IPS-NIHi7 (cell line): ENCODE results near the gene POGLUT3.

Source experiments
- DNase-seq: peaks from one replicate; pipeline ENCODE4 v3.0.0; 2012; ENCODE audit warnings: mixed read lengths; ENCODE audit errors: extremely low spot score

The POGLUT3 gene

DNA sequence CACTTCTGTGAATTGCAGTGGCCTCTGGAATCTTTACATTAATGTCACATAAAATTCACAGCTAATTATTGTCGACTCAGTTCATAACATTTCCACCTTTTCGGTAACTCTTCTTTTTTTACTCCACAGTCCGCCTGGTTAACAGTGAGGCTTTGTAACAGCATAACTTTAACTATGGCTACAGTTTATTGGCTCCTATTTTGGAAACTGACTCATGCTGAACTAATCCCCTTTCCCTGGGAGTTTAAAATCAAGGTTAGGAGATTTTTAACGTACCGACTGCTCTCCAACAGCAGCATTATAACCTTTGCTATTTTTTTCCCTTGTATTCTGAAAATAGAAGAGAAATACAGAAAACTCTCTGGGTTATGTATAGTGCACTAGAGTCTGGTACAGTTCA, 3.2 kb upstream of the POGLUT3 start:
- no peak for DNase-seq

- no peak for DNase-seq
Measured at GRCh38 chr11:108500721-108501120, 2.5 kb upstream of the POGLUT3 start.

GRCh38 chr11:108500169-108500568, 2.0 kb upstream of the POGLUT3 start:
- no peak for DNase-seq

GRCh38 chr11:108498816-108499408, 728 bp upstream of the POGLUT3 start:
- DNase-seq, result no peak

DNA sequence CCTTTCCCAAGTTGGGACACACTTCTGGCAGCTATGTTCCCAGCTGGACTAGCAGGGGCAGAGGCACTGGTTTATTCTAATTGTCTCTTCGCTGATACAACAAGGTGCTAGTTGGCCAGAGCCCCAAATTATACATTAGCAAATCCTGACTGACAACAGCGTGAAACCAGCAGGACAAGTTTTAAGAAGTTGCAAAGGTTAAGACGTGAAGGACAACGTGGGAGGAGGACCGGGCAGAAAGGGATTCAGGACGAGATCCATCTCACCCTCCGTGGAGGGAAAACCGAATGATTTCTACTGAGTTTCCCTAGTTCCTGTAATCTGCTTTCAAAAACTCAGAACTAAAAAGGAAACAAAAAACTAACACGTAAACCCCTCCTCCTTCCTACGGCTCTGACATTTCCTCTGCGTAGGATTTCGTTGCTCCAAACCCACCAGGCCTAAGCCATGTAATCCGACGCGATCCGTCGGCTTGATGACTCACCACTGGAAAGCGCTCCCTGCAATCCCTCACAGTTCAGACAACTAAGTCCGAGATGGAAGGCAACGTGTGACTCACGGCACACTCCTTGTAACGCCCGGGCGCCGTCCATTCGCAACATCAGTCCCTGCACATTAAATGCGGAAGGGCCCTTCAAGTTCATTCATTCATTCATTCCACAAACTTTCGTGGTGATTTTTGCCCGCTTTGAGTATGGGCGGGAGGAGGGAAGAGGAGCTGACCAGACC, 703 bp downstream of the POGLUT3 start:
- DNase-seq, result peak; percentile 88

DNA sequence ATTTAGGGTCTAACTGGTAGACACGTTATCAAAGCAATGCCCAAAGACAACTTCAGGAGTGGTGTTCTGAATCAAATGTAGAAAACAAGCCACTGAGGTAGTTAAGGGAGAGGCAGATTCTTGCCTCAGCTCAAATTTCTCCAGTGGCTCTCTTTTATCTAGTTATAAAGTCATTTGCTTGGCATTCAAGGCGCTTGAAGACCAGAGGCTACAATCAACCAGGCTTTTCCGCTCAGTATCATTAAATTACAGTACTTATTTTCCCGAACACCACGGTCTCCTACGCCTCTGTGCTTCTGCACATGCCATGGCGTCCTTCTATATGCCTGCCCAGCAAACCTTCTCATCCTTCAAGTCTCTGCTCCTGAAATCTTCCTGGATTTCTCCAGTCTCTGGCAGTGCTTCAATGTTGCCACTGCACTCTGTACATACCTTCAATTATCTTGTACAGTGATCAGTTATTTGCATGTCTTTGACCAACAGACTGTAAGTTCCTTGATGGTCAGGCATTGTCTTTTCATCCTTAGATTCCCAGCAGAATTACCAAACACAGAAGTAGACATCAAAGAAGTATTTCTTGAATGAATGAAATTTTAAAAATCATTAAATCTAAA, 1.4 kb downstream of the POGLUT3 start:
- DNase-seq, result no peak

GRCh38 chr11:108495326-108495725, 2.9 kb downstream of the POGLUT3 start:
- no peak for DNase-seq

GRCh38 chr11:108494182-108494581, 4.0 kb downstream of the POGLUT3 start:
- no peak for DNase-seq

DNA sequence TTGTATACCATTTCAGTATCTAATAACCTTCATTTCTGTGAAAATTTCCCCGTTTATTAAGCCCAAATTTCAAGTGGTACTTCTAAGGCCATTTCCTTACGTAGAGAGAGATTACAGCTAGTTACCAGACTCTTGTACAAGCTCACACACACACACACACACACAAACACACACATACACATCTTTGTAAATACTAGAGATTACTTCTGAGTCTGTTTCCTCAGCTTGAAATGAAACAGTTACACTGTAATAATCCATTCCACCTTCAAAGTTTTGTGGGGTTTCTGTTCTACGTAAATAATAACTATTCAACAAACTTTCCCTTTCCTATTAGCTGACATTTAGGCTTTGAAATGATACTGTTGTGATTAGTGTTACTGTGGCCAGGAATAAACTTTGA, 6.2 kb downstream of the POGLUT3 start:
- DNase-seq, result no peak

DNA sequence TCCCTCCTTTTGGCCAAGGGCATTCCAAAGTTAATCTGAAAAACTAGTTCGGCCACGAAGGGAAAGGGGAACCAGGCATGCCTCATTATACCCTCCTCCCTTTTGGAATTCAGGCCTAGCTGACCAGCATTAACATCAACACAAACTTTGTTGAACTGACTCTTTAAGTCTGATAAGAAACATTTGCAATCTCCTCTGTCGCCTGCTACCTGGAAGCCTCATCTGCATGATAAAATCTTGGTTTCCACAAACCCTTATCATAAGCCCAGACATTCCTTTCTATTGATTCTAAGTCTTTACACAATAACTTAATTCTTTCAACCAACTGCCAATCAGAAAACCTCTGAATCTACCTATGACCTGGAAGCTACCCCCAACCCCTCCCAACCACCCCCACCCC, 11.4 kb downstream of the POGLUT3 start:
- DNase-seq, result no peak

DNA sequence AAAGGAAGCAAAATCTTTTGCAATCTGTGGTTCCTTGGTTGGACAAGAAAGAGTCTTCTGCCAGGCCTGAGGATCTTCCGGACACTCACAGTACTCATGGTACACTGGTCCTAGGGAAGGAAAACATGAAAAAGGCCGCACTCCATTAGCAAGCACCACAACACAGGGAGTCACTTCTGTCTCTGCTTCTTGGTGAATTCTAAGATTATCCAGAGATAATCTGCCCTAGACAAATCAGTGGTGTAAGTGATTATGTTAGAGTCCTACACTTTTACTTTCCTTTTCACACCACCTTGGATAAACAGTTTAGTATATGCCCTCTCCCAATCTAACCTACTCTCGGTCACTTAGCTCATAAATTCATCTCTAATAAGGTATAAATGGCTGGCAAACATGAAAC, 11.9 kb downstream of the POGLUT3 start:
- DNase-seq, result no peak

GRCh38 chr11:108483163-108483562, 15.0 kb downstream of the POGLUT3 start:
- no peak for DNase-seq

GRCh38 chr11:108474664-108475463, 23.3 kb downstream of the POGLUT3 start:
- no peak for DNase-seq

DNA sequence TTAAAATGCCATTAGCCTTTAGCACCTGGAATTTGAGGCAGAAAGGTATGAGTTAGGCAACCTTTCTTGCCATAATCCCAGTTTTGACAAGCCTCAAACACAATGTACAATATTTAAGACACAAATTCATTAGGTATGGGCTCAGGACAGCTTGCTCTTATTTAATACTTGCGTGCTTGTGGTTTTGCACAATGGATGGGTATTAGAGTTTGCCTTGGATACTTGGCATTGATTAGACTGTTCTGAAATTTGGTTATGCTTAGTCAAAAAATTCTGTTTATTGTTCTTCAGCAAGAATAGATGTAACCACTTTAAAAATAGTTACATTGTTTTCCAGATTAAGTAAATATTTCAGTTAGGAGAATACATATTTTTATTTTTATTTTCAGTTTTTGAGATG, 25.5 kb downstream of the POGLUT3 start:
- DNase-seq, result no peak

DNA sequence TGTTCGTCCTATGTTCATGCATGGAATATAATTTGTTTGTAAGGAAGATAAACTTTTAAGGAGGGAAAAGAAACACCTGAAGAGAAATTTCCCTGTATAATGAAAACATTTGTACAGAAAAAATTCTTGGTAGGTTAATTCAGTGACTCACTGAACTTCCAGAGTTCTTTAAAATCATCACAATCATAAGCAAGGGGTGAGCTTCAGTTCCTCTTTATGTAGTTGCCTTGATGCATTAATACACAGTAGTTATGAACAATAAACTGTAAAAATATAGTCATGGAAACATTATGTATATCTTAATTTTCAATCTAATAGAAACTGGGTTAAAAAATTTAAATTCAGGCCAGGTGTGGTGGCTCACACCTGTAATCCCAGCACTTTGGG, 29.7 kb downstream of the POGLUT3 start:
- DNase-seq, result no peak

DNA sequence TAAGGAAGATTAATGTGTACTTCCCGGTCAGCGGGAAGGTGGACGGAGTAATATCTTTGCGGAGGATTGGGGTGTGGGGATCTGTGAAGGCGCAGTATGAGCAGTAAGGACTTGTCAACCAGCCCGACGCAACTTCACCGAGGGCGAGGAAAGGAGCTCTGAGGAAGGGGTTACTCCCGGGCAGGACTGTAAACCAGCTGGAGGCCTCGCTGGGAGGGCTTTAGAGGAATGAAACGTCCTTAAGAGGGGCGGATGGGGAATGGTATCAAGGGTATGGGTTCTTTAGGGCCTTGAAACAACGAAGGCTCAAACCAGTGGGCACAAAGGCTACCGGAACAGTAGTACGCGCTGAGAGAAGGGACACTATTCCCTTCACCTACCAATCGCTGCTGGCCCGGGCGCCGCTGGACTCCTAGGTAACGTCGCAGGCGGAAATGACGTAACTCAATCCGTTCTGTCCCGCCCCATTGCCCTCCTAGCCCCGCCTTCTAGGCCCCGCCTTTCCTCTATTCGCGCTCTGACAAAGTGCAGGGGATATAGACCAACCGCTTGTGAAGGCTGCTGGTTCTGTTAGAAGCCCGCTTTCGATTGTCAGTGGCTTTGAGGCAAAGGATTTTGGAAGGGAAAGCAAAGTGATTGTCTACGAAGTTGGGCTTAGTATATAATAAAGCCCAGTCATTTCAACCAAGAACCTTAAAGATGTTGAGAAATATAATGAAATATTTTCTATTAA, 30.9 kb downstream of the POGLUT3 start, which contains the start of gene C11orf65:
TSS of gene C11orf65 (minus strand) at position 439 of the 733 bp plus-strand sequence. CDS start 5,970 bp downstream, outside the sequence.
- DNase-seq, result peak; percentile 96

DNA sequence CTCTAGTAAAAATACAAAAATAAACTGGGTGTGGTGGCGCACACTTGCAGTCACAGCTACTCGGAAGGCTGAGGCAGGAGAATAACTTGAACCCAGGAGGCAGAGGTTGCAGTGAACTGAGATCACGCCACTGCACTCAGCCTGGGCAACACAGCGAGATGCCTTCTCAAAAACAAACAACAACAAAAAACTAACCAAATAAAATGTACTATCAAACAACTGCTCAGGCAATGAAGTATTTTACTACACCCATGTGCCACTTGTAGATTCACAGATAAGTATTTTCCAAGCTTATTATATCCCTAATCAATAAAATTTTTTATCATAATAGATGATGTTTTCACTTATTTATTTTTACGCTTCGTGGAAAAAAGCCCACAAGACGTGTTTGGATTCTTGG, 31.8 kb downstream of the POGLUT3 start:
- DNase-seq, result no peak

DNA sequence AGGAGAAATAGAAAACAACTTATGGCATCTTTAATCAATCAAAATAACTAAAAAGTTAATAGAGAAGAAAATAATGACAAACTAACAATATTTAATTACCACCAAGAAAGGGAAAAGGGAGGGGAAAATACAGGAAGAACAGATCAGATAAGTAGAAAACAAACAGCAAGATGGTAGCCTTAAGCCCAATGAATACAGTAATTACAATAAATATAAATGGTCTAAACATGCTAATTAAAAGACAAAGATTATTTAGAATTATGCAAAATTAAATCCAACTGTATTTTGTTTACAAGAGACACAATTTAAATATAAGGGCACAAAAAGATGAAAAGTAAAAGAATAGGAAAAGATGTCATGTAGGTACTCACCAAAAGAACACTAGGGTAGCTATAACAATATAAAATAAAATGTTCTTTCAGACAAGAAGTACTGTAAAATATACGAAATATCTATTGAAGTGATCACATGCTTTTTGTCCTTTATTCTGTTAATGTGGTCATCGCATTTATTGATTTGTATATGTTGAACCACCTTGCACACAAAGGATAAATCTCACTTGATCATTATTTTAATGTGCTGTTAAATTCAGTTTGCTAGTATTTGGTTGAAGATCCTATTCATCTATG, 44.9 kb downstream of the POGLUT3 start:
- DNase-seq, result no peak
